GM12875 (cell line): Measurements from ENCODE around the gene NSUN7.
A peak's percentile ranks its signal among the peaks of the same experiment; 100 is the strongest.

Experiments used
- H3K4me3 ChIP-seq: one replicate; pipeline ENCODE4 v1.5.1; 2011; ENCODE audit warnings: low read depth, low read length, control low read depth
- TF ChIP-seq, protein P1 (sequence below): IDR thresholded peaks from 2 replicates; pipeline ENCODE4 v1.5.1; 2011; ENCODE audit warnings: low read depth, mild to moderate bottlenecking, control low read depth, inconsistent platforms, low read length, moderate library complexity, borderline replicate concordance; ENCODE audit not compliant: insufficient read depth

The NSUN7 gene

DNA sequence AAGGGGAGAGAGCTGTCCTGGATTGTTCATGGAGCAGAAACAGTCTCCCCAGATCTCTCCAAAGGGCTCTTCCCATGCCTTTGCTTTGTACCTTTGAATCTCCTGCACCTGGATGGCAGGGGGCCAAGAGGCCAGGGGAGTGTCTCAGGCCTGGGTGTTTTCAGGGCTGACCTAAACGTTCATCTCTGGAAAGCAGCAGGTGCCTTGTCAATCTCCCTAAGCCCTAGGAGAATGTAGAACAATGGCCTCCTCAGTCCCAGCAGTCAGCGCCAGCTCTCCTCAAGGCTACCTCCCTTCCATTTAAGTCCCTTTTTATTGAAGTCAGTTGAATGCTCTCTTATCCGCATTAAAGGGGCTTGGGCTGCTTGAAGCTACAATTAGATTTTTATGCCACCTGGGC is 31.2 kb upstream of the NSUN7 start:
- no peak overlapping the region for H3K4me3 ChIP-seq
- TF ChIP-seq, protein P1, sequence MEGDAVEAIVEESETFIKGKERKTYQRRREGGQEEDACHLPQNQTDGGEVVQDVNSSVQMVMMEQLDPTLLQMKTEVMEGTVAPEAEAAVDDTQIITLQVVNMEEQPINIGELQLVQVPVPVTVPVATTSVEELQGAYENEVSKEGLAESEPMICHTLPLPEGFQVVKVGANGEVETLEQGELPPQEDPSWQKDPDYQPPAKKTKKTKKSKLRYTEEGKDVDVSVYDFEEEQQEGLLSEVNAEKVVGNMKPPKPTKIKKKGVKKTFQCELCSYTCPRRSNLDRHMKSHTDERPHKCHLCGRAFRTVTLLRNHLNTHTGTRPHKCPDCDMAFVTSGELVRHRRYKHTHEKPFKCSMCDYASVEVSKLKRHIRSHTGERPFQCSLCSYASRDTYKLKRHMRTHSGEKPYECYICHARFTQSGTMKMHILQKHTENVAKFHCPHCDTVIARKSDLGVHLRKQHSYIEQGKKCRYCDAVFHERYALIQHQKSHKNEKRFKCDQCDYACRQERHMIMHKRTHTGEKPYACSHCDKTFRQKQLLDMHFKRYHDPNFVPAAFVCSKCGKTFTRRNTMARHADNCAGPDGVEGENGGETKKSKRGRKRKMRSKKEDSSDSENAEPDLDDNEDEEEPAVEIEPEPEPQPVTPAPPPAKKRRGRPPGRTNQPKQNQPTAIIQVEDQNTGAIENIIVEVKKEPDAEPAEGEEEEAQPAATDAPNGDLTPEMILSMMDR = no peak

DNA sequence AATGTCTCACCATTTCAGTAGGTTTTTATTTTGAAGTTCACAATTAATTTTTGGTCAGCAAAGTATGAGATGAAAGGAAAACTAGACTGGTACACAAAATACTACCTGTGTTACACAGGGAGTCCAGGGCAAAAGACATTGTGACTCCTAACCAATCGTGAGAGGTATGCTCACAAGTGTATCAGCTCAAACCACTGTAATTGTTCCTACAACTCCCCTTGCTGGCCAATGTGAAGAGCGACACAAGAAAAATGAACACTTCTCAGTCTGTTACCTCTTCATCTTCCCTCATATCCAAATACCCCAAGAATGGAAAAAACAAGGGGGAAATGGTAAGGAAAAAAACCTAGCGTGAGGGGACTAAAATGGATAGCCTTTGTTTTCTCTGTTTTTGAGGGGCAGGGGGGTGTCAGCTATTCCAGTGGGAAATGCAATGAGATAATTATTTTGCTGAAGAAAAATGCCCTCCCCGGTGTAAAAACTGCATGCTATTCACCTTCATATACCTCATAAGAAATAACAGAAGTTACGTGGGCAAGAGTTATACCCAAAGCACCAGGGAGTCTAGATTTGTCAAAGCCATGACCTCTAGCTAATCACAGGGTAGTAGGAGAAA is 30.6 kb upstream of the NSUN7 start:
- H3K4me3 ChIP-seq = no peak overlapping the region
- TF ChIP-seq, protein P1 = peak; percentile 65

DNA sequence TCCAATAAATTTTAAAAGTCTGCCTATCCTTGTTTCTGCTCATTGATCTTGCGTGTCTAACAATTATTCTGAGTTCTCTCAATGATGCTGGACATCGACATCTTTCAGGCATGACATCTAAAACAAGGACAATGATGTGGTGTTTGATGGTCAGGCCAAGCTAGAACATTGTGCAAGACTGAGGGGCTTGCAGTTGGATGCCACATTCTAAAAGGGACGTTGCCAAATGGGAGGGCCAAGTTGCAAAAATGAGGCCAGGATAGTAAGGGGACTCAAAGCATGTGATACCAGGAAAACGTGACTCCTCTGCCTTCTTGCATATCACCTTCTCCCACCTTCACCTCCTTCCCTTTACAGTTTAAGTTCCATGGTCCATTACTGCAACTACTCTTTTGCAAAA is 29.4 kb upstream of the NSUN7 start:
- no peak overlapping the region for H3K4me3 ChIP-seq
- TF ChIP-seq, protein P1 = no peak

DNA sequence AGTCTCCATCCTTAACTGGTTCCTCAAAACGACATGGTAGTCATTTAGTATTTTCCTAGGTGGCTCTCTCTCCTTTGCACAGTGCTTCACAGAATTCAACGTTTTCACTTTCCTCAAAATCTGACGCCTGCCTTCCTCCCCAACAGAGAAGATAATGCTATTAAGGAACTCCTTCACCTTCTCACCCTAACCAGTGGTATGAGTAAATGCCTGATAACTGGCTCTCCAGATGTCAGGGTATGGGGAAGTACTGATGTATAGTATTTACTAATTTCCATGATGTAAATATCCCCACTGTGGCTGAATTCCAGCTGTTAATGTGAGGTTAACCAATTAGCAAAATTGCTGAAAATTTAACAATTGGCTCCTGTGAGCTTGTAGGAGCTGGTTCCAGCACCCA is 28.8 kb upstream of the NSUN7 start:
- TF ChIP-seq, protein P1 = no peak
- H3K4me3 ChIP-seq = no peak overlapping the region

DNA sequence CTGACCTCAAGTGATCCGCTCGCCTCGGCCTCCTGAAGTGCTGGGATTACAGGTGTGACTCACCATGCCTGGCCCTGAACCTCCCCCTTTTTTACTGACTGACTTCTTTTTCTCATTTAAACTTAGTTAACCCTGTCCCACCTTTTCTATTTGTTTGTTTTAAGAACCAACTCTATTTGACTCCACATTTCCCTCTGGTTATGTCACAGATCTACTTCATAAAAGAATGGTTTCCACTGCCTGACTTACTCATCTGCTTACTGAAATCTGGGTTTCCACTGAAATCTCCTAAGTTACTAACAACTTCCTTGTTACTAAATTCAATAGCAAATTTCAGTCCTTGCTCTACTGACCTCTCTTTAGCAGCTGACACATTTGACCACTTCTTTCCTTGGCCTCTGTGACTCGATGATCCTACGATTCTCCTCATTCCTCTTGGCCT is 28.0 kb upstream of the NSUN7 start:
- TF ChIP-seq, protein P1 = no peak
- H3K4me3 ChIP-seq = no peak overlapping the region

DNA sequence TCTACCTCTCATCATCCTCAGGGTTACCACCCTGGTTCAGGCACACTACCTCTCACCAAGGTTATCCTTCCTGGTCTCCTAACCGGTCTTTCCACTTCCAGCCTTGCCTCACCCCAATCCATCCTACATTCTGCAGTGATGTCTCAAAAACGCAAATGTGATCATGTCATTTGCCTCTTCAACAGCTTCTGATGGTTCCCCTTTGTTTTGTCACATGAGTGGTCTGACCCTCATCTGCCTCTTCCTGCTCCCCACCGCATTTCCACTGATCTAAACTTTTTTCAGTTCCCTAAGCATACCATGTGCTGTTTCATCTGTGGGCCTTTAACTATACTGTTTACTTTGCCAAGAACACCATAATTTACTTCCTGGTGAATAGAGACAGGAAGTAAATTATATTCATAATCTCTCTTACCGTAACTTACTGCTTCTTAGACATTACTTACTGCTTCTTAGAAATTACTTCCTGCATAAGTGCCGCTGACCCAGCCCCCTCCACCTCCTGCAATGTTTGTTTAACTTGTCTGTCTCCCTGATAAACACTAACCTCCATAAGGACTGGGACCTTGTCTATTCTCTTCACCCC is 27.1 kb upstream of the NSUN7 start:
- TF ChIP-seq, protein P1 = no peak
- H3K4me3 ChIP-seq = no peak overlapping the region

DNA sequence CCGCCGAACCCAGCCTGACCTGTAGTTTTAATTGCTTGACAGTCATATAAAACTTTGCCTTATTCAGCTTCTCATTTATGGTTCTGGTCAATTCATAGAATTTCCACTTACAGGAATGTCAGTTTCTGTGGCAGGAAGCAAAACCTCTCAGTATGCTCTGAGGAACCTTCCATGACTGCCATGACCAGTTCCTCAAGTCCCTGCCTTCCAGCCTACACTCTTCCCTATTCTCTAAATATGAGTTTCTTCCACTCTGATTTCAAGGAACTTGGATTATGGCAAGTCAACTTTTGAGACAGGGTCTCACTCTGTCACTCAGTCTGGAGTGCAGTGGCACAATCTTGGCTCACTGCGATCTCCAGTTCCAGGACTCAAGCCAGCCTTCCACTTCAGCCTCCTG is 26.0 kb upstream of the NSUN7 start:
- TF ChIP-seq, protein P1 = no peak
- no peak overlapping the region for H3K4me3 ChIP-seq
